ENCODE data around the gene TACC3. TPM values are rescaled to one million over a fixed set of nuclear protein-coding genes. Genes with fewer than 3 reads are reported as not detected.

Gene TACC3
- total and polyA plus RNA-seq, 2 experiments from 2014 or later: 9.7 to 18.2 TPM

DNA sequence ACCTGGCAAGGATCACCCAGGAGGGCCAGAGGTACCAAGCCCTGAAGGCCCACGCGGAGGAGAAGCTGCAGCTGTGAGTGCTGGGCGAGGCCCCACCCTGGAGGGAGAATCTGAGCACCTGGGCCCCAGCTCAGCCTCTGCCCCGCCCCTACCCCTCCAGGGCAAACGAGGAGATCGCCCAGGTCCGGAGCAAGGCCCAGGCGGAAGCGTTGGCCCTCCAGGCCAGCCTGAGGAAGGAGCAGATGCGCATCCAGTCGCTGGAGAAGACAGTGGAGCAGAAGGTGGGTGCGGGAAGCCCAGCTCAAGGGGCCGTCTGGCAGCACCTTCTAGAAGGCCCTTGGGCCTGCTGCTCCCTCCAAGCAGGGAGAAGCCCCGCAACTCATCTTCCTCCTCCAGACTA, 23.2 kb downstream of the TACC3 start:
- Histone ChIP-seq H3K4me2 (ENCODE audit: unreplicated experiment) (no peak overlapping the region), H3K27ac (no peak overlapping the region), H3F3A (ENCODE audit: insufficient read depth) (no peaks in the 10 kb centered on the region), H3K4me3 (no peak overlapping the region), H3K9me3 (ENCODE audit: low read depth) (no peaks in the 10 kb centered on the region), H3K4me1 (ENCODE audit: insufficient read depth) (no peaks in the 10 kb centered on the region), H3K36me3 (ENCODE audit: low read depth) (no peaks in the 10 kb centered on the region), H2AFZ (no peak overlapping the region), H3K79me2 (ENCODE audit: insufficient read depth) (no peaks in the 10 kb centered on the region), H3K27me3 (replicated peaks; ENCODE audit: insufficient read depth) (no peaks in the 10 kb centered on the region), H3K9me2 (ENCODE audit: insufficient read depth) (no peaks in the 10 kb centered on the region), H3K9ac (no peak overlapping the region), H4K20me1 (ENCODE audit: insufficient read depth) (no peaks in the 10 kb centered on the region)
- in situ Hi-C loops (cut with MboI): loop anchor here (5.0 kb wide), 1 partner anchor 68 kb away; no protein-coding TSS in a partner anchor
- DNase-seq: no peak
- TF ChIP-seq EZH2phosphoT487 (IDR thresholded peaks at IDR 0.05; ENCODE audit: insufficient read depth, low read depth) (no peak), EZH2 (IDR thresholded peaks at IDR 0.05; ENCODE audit: insufficient read depth, poor library complexity, severe bottlenecking) (no peak)
- WGBS, 2 experiments (ENCODE audit: low coverage in 1 of 2, low lambda C conversion rate in 2 of 2, missing lambda C conversion rate in 2 of 2): 91 to 92% methylated on average over 14 of the region's 14 CpGs

DNA sequence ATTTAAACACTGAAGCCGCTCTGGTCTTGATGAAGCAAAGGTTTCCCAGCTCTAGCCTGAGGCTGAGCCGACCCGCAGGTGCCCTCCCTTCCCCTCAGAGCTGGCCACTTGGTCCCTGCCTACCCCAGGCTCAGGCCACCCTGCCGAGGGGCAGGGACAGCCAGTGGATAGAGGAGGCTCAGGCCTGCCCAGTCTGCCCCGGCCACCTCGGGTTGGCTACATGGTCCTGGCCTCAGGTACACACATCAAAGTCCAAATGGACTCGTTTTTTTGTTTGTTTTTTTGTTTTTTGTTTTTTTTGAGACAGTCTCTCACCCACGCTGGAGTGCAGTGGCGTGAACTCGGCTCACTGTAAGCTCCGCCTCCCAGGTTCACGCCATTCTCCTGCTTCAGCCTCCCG, 23.8 kb downstream of the TACC3 start:
- Histone ChIP-seq H3K4me2 (ENCODE audit: unreplicated experiment) (no peak overlapping the region), H3K9me2 (ENCODE audit: insufficient read depth) (no peaks in the 10 kb centered on the region), H3K4me1 (ENCODE audit: insufficient read depth) (no peaks in the 10 kb centered on the region), H2AFZ (no peak overlapping the region), H3K79me2 (ENCODE audit: insufficient read depth) (no peaks in the 10 kb centered on the region), H3K27ac (no peak overlapping the region), H3K27me3 (replicated peaks; ENCODE audit: insufficient read depth) (no peaks in the 10 kb centered on the region), H3F3A (ENCODE audit: insufficient read depth) (no peaks in the 10 kb centered on the region), H3K36me3 (ENCODE audit: low read depth) (no peaks in the 10 kb centered on the region), H3K9me3 (ENCODE audit: low read depth) (no peaks in the 10 kb centered on the region), H4K20me1 (ENCODE audit: insufficient read depth) (no peaks in the 10 kb centered on the region), H3K4me3 (no peak overlapping the region), H3K9ac (no peak overlapping the region)
- TF ChIP-seq EZH2 (IDR thresholded peaks at IDR 0.05; ENCODE audit: insufficient read depth, poor library complexity, severe bottlenecking) (no peak), EZH2phosphoT487 (IDR thresholded peaks at IDR 0.05; ENCODE audit: insufficient read depth, low read depth) (no peak)
- in situ Hi-C loops (cut with MboI): no loop called here
- DNase-seq: no peak
- 92 to 94% methylated on average over 13 of the region's 13 CpGs for WGBS, 2 experiments (ENCODE audit: low coverage in 1 of 2, low lambda C conversion rate in 2 of 2, missing lambda C conversion rate in 2 of 2)

- Histone ChIP-seq H4K20me1 (ENCODE audit: insufficient read depth) (no peaks in the 10 kb centered on the region), H3K4me1 (ENCODE audit: insufficient read depth) (no peaks in the 10 kb centered on the region), H3K27me3 (replicated peaks; ENCODE audit: insufficient read depth) (no peaks in the 10 kb centered on the region), H2AFZ (no peak overlapping the region), H3K27ac (no peak overlapping the region), H3K9ac (no peak overlapping the region), H3K79me2 (ENCODE audit: insufficient read depth) (no peaks in the 10 kb centered on the region), H3K9me3 (ENCODE audit: low read depth) (no peaks in the 10 kb centered on the region), H3F3A (ENCODE audit: insufficient read depth) (no peaks in the 10 kb centered on the region), H3K36me3 (ENCODE audit: low read depth) (no peaks in the 10 kb centered on the region), H3K4me2 (ENCODE audit: unreplicated experiment) (no peak overlapping the region), H3K9me2 (ENCODE audit: insufficient read depth) (no peaks in the 10 kb centered on the region), H3K4me3 (no peak overlapping the region)
- in situ Hi-C loops (cut with MboI): no loop called here
- TF ChIP-seq EZH2phosphoT487 (IDR thresholded peaks at IDR 0.05; ENCODE audit: insufficient read depth, low read depth) (no peak), EZH2 (IDR thresholded peaks at IDR 0.05; ENCODE audit: insufficient read depth, poor library complexity, severe bottlenecking) (no peak)
- 76% methylated on average over 11 to 12 of the region's 12 CpGs for WGBS, 2 experiments (ENCODE audit: low coverage in 1 of 2, low lambda C conversion rate in 2 of 2, missing lambda C conversion rate in 2 of 2)
- DNase-seq: no peak
These were observed 24.4 kb downstream of the TACC3 start for GRCh38 chr4:1745697-1746096.

GRCh38 chr4:1746265-1746691, 25.0 kb downstream of the TACC3 start:
- no peak overlapping the region for H2AFZ ChIP-seq
- TF ChIP-seq EZH2 (IDR thresholded peaks at IDR 0.05; ENCODE audit: insufficient read depth, poor library complexity, severe bottlenecking) (no peak), EZH2phosphoT487 (IDR thresholded peaks at IDR 0.05; ENCODE audit: insufficient read depth, low read depth) (no peak)
- no peak overlapping the region for H3K9ac ChIP-seq
- in situ Hi-C loops (cut with MboI): no loop called here
- H3F3A ChIP-seq (ENCODE audit: insufficient read depth): no peaks in the 10 kb centered on the region
- H3K9me2 ChIP-seq (ENCODE audit: insufficient read depth): no peaks in the 10 kb centered on the region
- H3K27ac ChIP-seq: no peak overlapping the region
- no peak overlapping the region for H3K4me3 ChIP-seq
- no peak overlapping the region for H3K4me2 ChIP-seq (ENCODE audit: unreplicated experiment)
- H3K79me2 ChIP-seq (ENCODE audit: insufficient read depth): no peaks in the 10 kb centered on the region
- 17 to 27% methylated on average over 14 of the region's 17 CpGs for WGBS, 2 experiments (ENCODE audit: low coverage in 1 of 2, low lambda C conversion rate in 2 of 2, missing lambda C conversion rate in 2 of 2)
- no peaks in the 10 kb centered on the region for H3K4me1 ChIP-seq (ENCODE audit: insufficient read depth)
- H4K20me1 ChIP-seq (ENCODE audit: insufficient read depth): no peaks in the 10 kb centered on the region
- no peaks in the 10 kb centered on the region for H3K36me3 ChIP-seq (ENCODE audit: low read depth)
- DNase-seq: peak; percentile 75
- no peaks in the 10 kb centered on the region for H3K9me3 ChIP-seq (ENCODE audit: low read depth)
- no peaks in the 10 kb centered on the region for H3K27me3 ChIP-seq (replicated peaks; ENCODE audit: insufficient read depth)

All from GM23248 (cell line).